Activated naive CD4-positive, alpha-beta T cell treated with anti-CD3 and anti-CD28 coated beads, Interleukin-2, amount 50 U/mL, for 24 hours (primary cell): Measurements from ENCODE around the gene MTA2.
"Not testable (repeated sequence)": the region's sequence is repeated elsewhere in the genome, so short reads cannot be mapped to it uniquely, and the experiment has no call there.

Experiments used
- H3K27ac Mint-ChIP-seq: one replicate; pipeline ENCODE4 v1.8.0; 2021; ENCODE audit warnings: mild to moderate bottlenecking, mixed read lengths
- H3K27me3 Mint-ChIP-seq: one replicate; pipeline ENCODE4 v1.8.0; 2021; ENCODE audit warnings: mixed read lengths
- H3K36me3 Mint-ChIP-seq: one replicate; pipeline ENCODE4 v1.8.0; 2021; ENCODE audit warnings: mixed read lengths
- H3K4me1 Mint-ChIP-seq: one replicate; pipeline ENCODE4 v1.8.0; 2021; ENCODE audit warnings: mixed read lengths
- H3K4me3 Mint-ChIP-seq: one replicate; pipeline ENCODE4 v1.8.0; 2021; ENCODE audit warnings: mild to moderate bottlenecking, mixed read lengths
- H3K9me3 Mint-ChIP-seq: one replicate; pipeline ENCODE4 v1.8.0; 2021; ENCODE audit warnings: mixed read lengths

MTA2 gene

GRCh38 chr11:62553080-62553838 is 48.4 kb downstream of the MTA2 start:
- Mint-ChIP-seq H3K27me3 (no peaks in the 10 kb centered on the region), H3K4me1 (peaks cover 88% of the 10 kb centered on the region), H3K9me3 (no peaks in the 10 kb centered on the region), H3K4me3 (peak overlapping the region; percentile 53), H3K27ac (peak overlapping the region; percentile 82), H3K36me3 (no peaks in the 10 kb centered on the region)

GRCh38 chr11:62552485-62553079 is 49.1 kb downstream of the MTA2 start:
- Mint-ChIP-seq H3K4me1 (peaks cover 94% of the 10 kb centered on the region), H3K36me3 (no peaks in the 10 kb centered on the region), H3K4me3 (peak overlapping the region; percentile 45), H3K27me3 (no peaks in the 10 kb centered on the region), H3K9me3 (no peaks in the 10 kb centered on the region), H3K27ac (peak overlapping the region; percentile 93)

GRCh38 chr11:62550478-62550877 is 51.2 kb downstream of the MTA2 start:
- H3K27me3 Mint-ChIP-seq, H3K9me3 Mint-ChIP-seq, H3K4me3 Mint-ChIP-seq, H3K36me3 Mint-ChIP-seq: not testable (repeated sequence)
- Mint-ChIP-seq H3K4me1 (peaks cover 76% of the 10 kb centered on the region), H3K27ac (peak overlapping the region; percentile 65)

GRCh38 chr11:62548545-62549335 is 52.9 kb downstream of the MTA2 start:
- no peak overlapping the region for H3K4me3 Mint-ChIP-seq
- H3K4me1 Mint-ChIP-seq, result peaks cover 73% of the 10 kb centered on the region
- no peak overlapping the region for H3K27ac Mint-ChIP-seq
- no peaks in the 10 kb centered on the region for H3K36me3 Mint-ChIP-seq
- H3K27me3 Mint-ChIP-seq, result no peaks in the 10 kb centered on the region
- no peaks in the 10 kb centered on the region for H3K9me3 Mint-ChIP-seq

GRCh38 chr11:62547691-62548281 is 53.9 kb downstream of the MTA2 start:
- Mint-ChIP-seq H3K27ac (peak overlapping the region; percentile 82), H3K27me3 (no peaks in the 10 kb centered on the region), H3K9me3 (no peaks in the 10 kb centered on the region), H3K4me3 (peak overlapping the region; percentile 59), H3K36me3 (no peaks in the 10 kb centered on the region), H3K4me1 (peaks cover 73% of the 10 kb centered on the region)

GRCh38 chr11:62546929-62547625 is 54.6 kb downstream of the MTA2 start:
- peak overlapping the region; percentile 59 for H3K4me3 Mint-ChIP-seq
- no peaks in the 10 kb centered on the region for H3K9me3 Mint-ChIP-seq
- H3K27ac Mint-ChIP-seq, result no peak overlapping the region
- H3K27me3 Mint-ChIP-seq, result no peaks in the 10 kb centered on the region
- no peaks in the 10 kb centered on the region for H3K36me3 Mint-ChIP-seq
- H3K4me1 Mint-ChIP-seq, result peaks cover 73% of the 10 kb centered on the region

GRCh38 chr11:62546244-62546928 is 55.3 kb downstream of the MTA2 start, which contains the start of gene AHNAK:
TSS of gene AHNAK (minus strand) at chr11:62546806. CDS start at chr11:62536098, 10,708 bp downstream.
- no peaks in the 10 kb centered on the region for H3K27me3 Mint-ChIP-seq
- no peaks in the 10 kb centered on the region for H3K9me3 Mint-ChIP-seq
- peak within 1 kb of the TSS; percentile 82 for H3K27ac Mint-ChIP-seq
- H3K4me3 Mint-ChIP-seq, result peak within 1 kb of the TSS; percentile 89
- H3K4me1 Mint-ChIP-seq, result peaks cover 73% of the 10 kb centered on the region
- H3K36me3 Mint-ChIP-seq, result no peaks in the 10 kb centered on the region

GRCh38 chr11:62545437-62546243 is 56.0 kb downstream of the MTA2 start:
- peak overlapping the region; percentile 70 for H3K27ac Mint-ChIP-seq
- H3K9me3 Mint-ChIP-seq, result no peaks in the 10 kb centered on the region
- no peaks in the 10 kb centered on the region for H3K27me3 Mint-ChIP-seq
- H3K4me3 Mint-ChIP-seq, result peak overlapping the region; percentile 89
- H3K4me1 Mint-ChIP-seq, result peaks cover 73% of the 10 kb centered on the region
- no peaks in the 10 kb centered on the region for H3K36me3 Mint-ChIP-seq

- Mint-ChIP-seq H3K27ac (no peak overlapping the region), H3K4me1 (peaks cover 67% of the 10 kb centered on the region), H3K27me3 (no peaks in the 10 kb centered on the region)
Observed at GRCh38 chr11:62544581-62545436, 56.9 kb downstream of the MTA2 start.

GRCh38 chr11:62543680-62544444 is 57.8 kb downstream of the MTA2 start:
- no peaks in the 10 kb centered on the region for H3K9me3 Mint-ChIP-seq
- peaks cover 72% of the 10 kb centered on the region for H3K4me1 Mint-ChIP-seq
- H3K27me3 Mint-ChIP-seq, result no peaks in the 10 kb centered on the region
- peak overlapping the region; percentile 89 for H3K4me3 Mint-ChIP-seq
- no peaks in the 10 kb centered on the region for H3K36me3 Mint-ChIP-seq
- peak overlapping the region; percentile 35 for H3K27ac Mint-ChIP-seq

More at GRCh38 chr11:62544581-62545436, 56.9 kb downstream of the MTA2 start:
- no peaks in the 10 kb centered on the region for H3K36me3 Mint-ChIP-seq
- H3K9me3 Mint-ChIP-seq, result no peaks in the 10 kb centered on the region
- peak overlapping the region; percentile 89 for H3K4me3 Mint-ChIP-seq
